Measurements from ENCODE around the gene MAVS.

The MAVS gene

DNA sequence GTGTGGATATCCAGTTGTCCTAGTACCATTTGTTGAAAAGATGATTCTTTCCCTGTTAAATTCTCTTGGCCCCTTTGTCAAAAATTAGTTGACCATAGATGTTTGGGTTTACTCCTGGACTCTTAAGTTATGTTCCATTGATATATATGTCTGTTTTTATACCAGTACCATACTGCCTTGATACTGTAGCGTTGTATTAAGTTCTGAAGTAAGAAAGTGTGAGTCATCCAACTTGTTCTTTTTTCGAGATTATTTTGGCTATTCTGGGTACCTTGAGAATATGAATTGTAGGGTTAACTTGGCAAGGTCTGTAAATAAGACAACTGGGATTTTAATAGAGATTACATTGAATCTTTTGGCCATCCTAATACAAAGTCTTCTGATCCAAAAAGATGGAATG, 69.1 kb downstream of the MAVS start:
- TF ChIP-seq TAF1 (IDR thresholded peaks at IDR 0.05; ENCODE audit: borderline replicate concordance, insufficient read depth, low read length) = no peak
- no peak for TF ChIP-seq POLR2AphosphoS5 (IDR thresholded peaks at IDR 0.05; ENCODE audit: low read depth, low read length)
- TF ChIP-seq FOXP2 (optimal IDR thresholded peaks at IDR 0.05; ENCODE audit: borderline replicate concordance, extremely low read depth, extremely low read length, insufficient read depth) = no peak
- TF ChIP-seq, protein P1, sequence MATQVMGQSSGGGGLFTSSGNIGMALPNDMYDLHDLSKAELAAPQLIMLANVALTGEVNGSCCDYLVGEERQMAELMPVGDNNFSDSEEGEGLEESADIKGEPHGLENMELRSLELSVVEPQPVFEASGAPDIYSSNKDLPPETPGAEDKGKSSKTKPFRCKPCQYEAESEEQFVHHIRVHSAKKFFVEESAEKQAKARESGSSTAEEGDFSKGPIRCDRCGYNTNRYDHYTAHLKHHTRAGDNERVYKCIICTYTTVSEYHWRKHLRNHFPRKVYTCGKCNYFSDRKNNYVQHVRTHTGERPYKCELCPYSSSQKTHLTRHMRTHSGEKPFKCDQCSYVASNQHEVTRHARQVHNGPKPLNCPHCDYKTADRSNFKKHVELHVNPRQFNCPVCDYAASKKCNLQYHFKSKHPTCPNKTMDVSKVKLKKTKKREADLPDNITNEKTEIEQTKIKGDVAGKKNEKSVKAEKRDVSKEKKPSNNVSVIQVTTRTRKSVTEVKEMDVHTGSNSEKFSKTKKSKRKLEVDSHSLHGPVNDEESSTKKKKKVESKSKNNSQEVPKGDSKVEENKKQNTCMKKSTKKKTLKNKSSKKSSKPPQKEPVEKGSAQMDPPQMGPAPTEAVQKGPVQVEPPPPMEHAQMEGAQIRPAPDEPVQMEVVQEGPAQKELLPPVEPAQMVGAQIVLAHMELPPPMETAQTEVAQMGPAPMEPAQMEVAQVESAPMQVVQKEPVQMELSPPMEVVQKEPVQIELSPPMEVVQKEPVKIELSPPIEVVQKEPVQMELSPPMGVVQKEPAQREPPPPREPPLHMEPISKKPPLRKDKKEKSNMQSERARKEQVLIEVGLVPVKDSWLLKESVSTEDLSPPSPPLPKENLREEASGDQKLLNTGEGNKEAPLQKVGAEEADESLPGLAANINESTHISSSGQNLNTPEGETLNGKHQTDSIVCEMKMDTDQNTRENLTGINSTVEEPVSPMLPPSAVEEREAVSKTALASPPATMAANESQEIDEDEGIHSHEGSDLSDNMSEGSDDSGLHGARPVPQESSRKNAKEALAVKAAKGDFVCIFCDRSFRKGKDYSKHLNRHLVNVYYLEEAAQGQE (IDR thresholded peaks at IDR 0.05; ENCODE audit: insufficient read depth in 1 of 2, low read depth in 2 of 2, low read length in 2 of 2) = no peak
- no peak for TF ChIP-seq SIN3A (IDR thresholded peaks at IDR 0.05; ENCODE audit: borderline replicate concordance, insufficient read depth, low read length)

DNA sequence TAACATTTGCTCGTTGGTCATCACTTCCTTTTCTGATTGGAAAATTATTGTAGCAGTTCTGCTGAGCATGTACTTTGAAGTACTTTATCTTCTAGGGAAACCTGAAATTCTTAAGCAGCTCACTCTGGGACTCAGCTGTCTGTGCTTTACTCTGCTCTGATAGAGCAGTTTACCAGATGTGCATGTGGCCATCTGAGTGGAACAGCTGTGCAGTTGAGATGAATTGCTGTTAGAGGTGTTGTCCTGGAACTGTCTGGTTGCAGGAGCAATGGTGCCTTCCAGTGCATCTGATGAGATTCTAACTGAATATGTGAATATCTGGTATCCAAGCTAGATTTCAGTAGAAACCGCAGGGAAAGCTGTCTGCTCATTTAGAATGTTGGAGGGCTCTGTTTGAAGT, 69.7 kb downstream of the MAVS start:
- TF ChIP-seq SIN3A (IDR thresholded peaks at IDR 0.05; ENCODE audit: borderline replicate concordance, insufficient read depth, low read length) (no peak), POLR2AphosphoS5 (IDR thresholded peaks at IDR 0.05; ENCODE audit: low read depth, low read length) (no peak), FOXP2 (optimal IDR thresholded peaks at IDR 0.05; ENCODE audit: borderline replicate concordance, extremely low read depth, extremely low read length, insufficient read depth) (no peak), TAF1 (IDR thresholded peaks at IDR 0.05; ENCODE audit: borderline replicate concordance, insufficient read depth, low read length) (no peak)
- TF ChIP-seq, protein P1 (IDR thresholded peaks at IDR 0.05; ENCODE audit: insufficient read depth in 1 of 2, low read depth in 2 of 2, low read length in 2 of 2) = no peak

DNA sequence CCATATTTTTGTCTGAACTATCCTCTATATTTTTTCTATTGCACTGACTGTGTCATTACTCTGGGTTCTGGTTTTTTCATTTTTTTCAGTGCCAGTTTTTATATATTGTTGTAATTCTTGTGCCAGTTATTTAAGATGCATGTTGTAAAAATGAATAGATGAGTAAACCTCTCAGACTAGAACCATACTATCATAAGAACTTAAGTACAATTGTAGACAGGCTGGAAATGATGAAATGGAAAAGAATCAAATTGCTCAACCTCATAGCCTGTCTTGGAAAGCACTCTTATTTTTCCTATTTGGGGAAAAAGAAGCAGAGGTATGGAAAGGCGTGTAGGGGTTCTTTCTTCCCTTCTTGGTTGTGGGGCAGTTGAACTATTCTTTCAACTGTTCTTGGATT, 72.7 kb downstream of the MAVS start:
- TF ChIP-seq SIN3A (IDR thresholded peaks at IDR 0.05; ENCODE audit: borderline replicate concordance, insufficient read depth, low read length) = no peak
- no peak for TF ChIP-seq FOXP2 (optimal IDR thresholded peaks at IDR 0.05; ENCODE audit: borderline replicate concordance, extremely low read depth, extremely low read length, insufficient read depth)
- TF ChIP-seq, protein P1 (IDR thresholded peaks at IDR 0.05; ENCODE audit: insufficient read depth in 1 of 2, low read depth in 2 of 2, low read length in 2 of 2) = no peak
- TF ChIP-seq POLR2AphosphoS5 (IDR thresholded peaks at IDR 0.05; ENCODE audit: low read depth, low read length) = no peak
- TF ChIP-seq TAF1 (IDR thresholded peaks at IDR 0.05; ENCODE audit: borderline replicate concordance, insufficient read depth, low read length) = no peak

DNA sequence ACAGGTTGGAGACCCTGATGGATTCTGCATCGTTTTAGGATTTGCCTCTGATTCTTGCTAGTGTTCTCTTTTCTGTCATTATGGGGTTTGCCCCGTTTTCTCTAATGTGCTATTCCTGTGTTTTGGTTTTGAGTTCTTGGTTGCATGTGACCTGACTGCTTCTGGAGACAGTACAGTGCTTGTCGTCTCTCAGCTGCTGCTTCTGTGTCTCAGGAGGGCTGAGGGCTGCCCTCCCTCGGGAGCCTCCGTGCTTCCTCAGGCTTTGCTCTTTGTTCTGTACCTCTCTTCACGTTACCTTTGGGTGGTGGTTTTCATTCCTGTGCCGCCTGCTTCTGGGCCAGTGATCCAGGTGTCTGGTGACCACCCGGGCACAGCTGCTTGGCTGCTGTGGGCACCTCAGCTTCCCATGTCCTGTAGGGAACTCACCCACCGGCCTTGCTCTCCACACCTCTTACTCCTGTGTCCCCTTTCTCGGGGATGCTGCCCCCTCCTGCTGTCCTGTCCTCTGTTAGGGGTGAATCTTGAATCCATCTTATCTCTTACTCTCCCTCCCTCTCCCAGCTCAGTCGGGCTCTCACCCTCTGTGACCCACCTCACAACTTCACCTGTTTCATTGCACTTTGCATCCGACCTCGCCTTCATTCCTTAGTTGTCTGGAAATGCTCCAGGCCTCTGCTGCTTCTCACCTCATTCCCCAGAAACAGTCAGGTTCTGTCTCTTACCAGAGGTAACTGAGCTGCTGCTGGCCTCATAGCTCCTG, 75.8 kb downstream of the MAVS start:
- no peak for TF ChIP-seq FOXP2 (optimal IDR thresholded peaks at IDR 0.05; ENCODE audit: borderline replicate concordance, extremely low read depth, extremely low read length, insufficient read depth)
- no peak for TF ChIP-seq SIN3A (IDR thresholded peaks at IDR 0.05; ENCODE audit: borderline replicate concordance, insufficient read depth, low read length)
- no peak for TF ChIP-seq TAF1 (IDR thresholded peaks at IDR 0.05; ENCODE audit: borderline replicate concordance, insufficient read depth, low read length)
- TF ChIP-seq, protein P1 (IDR thresholded peaks at IDR 0.05; ENCODE audit: insufficient read depth in 1 of 2, low read depth in 2 of 2, low read length in 2 of 2) = no peak
- TF ChIP-seq POLR2AphosphoS5 (IDR thresholded peaks at IDR 0.05; ENCODE audit: low read depth, low read length) = no peak
